NCI-H69 (cell line): ENCODE data around the gene ZNF493.
A peak's percentile ranks its signal among the peaks of the same experiment; 100 is the strongest.

Source experiments
- DNase-seq: peaks from one replicate; lab custom pipeline; 2025; lab: John Stamatoyannopoulos, UW

The ZNF493 gene

GRCh38 chr19:21463449-21464105 lies 66.6 kb downstream of the ZNF493 start:
- DNase-seq, result no peak

- no peak for DNase-seq
These were observed 69.7 kb downstream of the ZNF493 start for GRCh38 chr19:21466627-21467026.

GRCh38 chr19:21468791-21469190 lies 71.9 kb downstream of the ZNF493 start:
- peak; percentile 18 for DNase-seq

GRCh38 chr19:21472507-21472906 lies 75.6 kb downstream of the ZNF493 start:
- no peak for DNase-seq

- DNase-seq, result no peak
These were observed 77.8 kb downstream of the ZNF493 start for GRCh38 chr19:21474671-21475181.
